A549 (cell line): ENCODE measurements around the gene PCARE.
"Not testable (repeated sequence)": the region's sequence is repeated elsewhere in the genome, so short reads cannot be mapped to it uniquely, and the experiment has no call there.

Experiments used
- CEBPB ChIP-seq, 2 experiments: fragments of >200 bp in 1 of 2; sonication (Bioruptor Twin) in 1 of 2; formaldehyde crosslinking in 1 of 2; IDR thresholded peaks; 2 replicates each; pipeline ENCODE4 v1.6.1; 2012 to 2016
- EP300 ChIP-seq, 2 experiments: fragments of >200 bp; sonication (Bioruptor Twin); formaldehyde crosslinking; IDR thresholded peaks; 2 replicates in 1 of 2; 3 replicates in 1 of 2; pipeline ENCODE4 v1.6.1; 2016 to 2017
- ESRRA ChIP-seq: fragments of 150-350 bp; IDR thresholded peaks from 2 replicates; pipeline ENCODE4 v1.6.1; 2014; ENCODE audit warnings: mild to moderate bottlenecking, low read length, borderline replicate concordance
- JUN ChIP-seq, 2 experiments: fragments of >200 bp; sonication (Bioruptor Twin); formaldehyde crosslinking; IDR thresholded peaks; 2 replicates in 1 of 2; 3 replicates in 1 of 2; pipeline ENCODE4 v1.6.1; 2016 to 2017
- MAFK ChIP-seq: fragments of 450-650 bp; IDR thresholded peaks from 2 replicates; pipeline ENCODE4 v1.6.1; 2014; ENCODE audit not compliant: partially characterized antibody
- MYC ChIP-seq: IDR thresholded peaks from 2 replicates; pipeline ENCODE4 v1.6.1; 2012; ENCODE audit warnings: mild to moderate bottlenecking, inconsistent platforms, low read length, improper control_type of control experiment, borderline replicate concordance
- NR3C1 ChIP-seq: fragments of >200 bp; sonication (Bioruptor Twin); formaldehyde crosslinking; IDR thresholded peaks from 3 replicates; pipeline ENCODE4 v1.6.1; 2017
- RFX5 ChIP-seq: fragments of 450-650 bp; IDR thresholded peaks from 2 replicates; pipeline ENCODE4 v1.7.1; 2014; ENCODE audit warnings: antibody characterized with exemption, mild to moderate bottlenecking, moderate library complexity
- SMC3 ChIP-seq: fragments of >200 bp; sonication (Bioruptor Twin); formaldehyde crosslinking; IDR thresholded peaks from 3 replicates; pipeline ENCODE4 v1.6.1; 2018; ENCODE audit warnings: inconsistent platforms
- SREBF2 ChIP-seq: fragments of 450-650 bp; IDR thresholded peaks from 2 replicates; pipeline ENCODE4 v1.6.1; 2014; ENCODE audit warnings: mild to moderate bottlenecking, moderate library complexity
- TFCP2L1 ChIP-seq: fragments of 250-450 bp; sonication (Bioruptor Pico); IDR thresholded peaks from 2 replicates; pipeline ENCODE4 v1.5.0; 2021; ENCODE audit warnings: mild to moderate bottlenecking
- TF ChIP-seq, protein P1 (sequence below): fragments of >200 bp; sonication (Bioruptor Twin); formaldehyde crosslinking; IDR thresholded peaks from 3 replicates; pipeline ENCODE4 v1.6.1; 2016
- TF ChIP-seq, protein P2 (sequence below): fragments of 450-650 bp; IDR thresholded peaks from 2 replicates; pipeline ENCODE4 v1.6.1; 2014; ENCODE audit warnings: antibody characterized with exemption
- TF ChIP-seq, protein P3 (sequence below): fragments of >200 bp; sonication (Bioruptor Twin); formaldehyde crosslinking; IDR thresholded peaks from 3 replicates; pipeline ENCODE4 v1.5.1; 2016

DNA sequence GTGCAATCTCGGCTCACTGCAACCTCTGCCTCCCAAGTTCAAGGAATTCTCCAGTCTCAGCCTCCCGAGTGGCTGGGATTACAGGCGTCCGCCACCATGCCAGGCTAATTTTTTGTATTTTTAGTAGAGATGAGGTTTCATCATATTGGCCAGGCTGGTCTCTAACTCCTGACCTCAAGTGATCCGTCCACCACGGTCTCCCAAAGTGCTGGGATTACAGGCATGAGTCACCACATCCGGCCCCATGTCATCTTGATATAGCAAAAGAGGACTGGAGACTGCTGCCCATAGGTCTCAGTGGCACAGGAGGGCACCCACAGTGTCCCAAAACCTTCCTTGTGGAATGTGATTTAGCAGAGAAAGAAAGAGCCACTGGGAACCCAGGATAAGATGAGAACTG lies 16.0 kb upstream of the PCARE start:
- TF ChIP-seq SREBF2; TFCP2L1 (CRISPR knock-in tag); ESRRA; MAFK; RFX5; CEBPB (IDR thresholded peaks at IDR 0.05); EP300 (IDR thresholded peaks at IDR 0.05); JUN (IDR thresholded peaks at IDR 0.05); MYC; SMC3; NR3C1: not testable (repeated sequence)
- TF ChIP-seq, protein P1, sequence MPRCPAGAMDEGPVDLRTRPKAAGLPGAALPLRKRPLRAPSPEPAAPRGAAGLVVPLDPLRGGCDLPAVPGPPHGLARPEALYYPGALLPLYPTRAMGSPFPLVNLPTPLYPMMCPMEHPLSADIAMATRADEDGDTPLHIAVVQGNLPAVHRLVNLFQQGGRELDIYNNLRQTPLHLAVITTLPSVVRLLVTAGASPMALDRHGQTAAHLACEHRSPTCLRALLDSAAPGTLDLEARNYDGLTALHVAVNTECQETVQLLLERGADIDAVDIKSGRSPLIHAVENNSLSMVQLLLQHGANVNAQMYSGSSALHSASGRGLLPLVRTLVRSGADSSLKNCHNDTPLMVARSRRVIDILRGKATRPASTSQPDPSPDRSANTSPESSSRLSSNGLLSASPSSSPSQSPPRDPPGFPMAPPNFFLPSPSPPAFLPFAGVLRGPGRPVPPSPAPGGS = not testable (repeated sequence)
- TF ChIP-seq, protein P2, sequence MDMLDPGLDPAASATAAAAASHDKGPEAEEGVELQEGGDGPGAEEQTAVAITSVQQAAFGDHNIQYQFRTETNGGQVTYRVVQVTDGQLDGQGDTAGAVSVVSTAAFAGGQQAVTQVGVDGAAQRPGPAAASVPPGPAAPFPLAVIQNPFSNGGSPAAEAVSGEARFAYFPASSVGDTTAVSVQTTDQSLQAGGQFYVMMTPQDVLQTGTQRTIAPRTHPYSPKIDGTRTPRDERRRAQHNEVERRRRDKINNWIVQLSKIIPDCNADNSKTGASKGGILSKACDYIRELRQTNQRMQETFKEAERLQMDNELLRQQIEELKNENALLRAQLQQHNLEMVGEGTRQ = not testable (repeated sequence)
- TF ChIP-seq, protein P3, sequence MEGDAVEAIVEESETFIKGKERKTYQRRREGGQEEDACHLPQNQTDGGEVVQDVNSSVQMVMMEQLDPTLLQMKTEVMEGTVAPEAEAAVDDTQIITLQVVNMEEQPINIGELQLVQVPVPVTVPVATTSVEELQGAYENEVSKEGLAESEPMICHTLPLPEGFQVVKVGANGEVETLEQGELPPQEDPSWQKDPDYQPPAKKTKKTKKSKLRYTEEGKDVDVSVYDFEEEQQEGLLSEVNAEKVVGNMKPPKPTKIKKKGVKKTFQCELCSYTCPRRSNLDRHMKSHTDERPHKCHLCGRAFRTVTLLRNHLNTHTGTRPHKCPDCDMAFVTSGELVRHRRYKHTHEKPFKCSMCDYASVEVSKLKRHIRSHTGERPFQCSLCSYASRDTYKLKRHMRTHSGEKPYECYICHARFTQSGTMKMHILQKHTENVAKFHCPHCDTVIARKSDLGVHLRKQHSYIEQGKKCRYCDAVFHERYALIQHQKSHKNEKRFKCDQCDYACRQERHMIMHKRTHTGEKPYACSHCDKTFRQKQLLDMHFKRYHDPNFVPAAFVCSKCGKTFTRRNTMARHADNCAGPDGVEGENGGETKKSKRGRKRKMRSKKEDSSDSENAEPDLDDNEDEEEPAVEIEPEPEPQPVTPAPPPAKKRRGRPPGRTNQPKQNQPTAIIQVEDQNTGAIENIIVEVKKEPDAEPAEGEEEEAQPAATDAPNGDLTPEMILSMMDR = not testable (repeated sequence)
